ENCODE results near the gene ANKS1A. TPM values are rescaled to one million over a fixed set of nuclear protein-coding genes. Genes with fewer than 3 reads are reported as not detected.

ANKS1A gene
- total RNA-seq, 1 donor from 2014 or later = 11.5 TPM

GRCh38 chr6:35040398-35040797 is 151.3 kb downstream of the ANKS1A start:
- Histone ChIP-seq H3K4me3 (ENCODE audit: low read length in 3 of 3) (no peak overlapping the region), H3K27ac (ENCODE audit: low read depth, low read length) (no peak overlapping the region), H3K27me3 (ENCODE audit: control insufficient read depth in 3 of 3, insufficient read depth in 3 of 3, low read length in 3 of 3) (no peaks in the 10 kb centered on the region), H3K36me3 (ENCODE audit: control insufficient read depth in 3 of 3, insufficient read depth in 3 of 3, low read length in 3 of 3) (peaks cover 0 to 5% (median 2%) of the 10 kb centered on the region in 3 donors), H3K4me1 (ENCODE audit: control insufficient read depth in 3 of 3, insufficient read depth in 3 of 3, low read length in 3 of 3) (peaks cover 43 to 57% (median 44%) of the 10 kb centered on the region in 3 donors), H3K9ac (ENCODE audit: low read depth in 1 of 3, low read length in 3 of 3) (no peak overlapping the region), H3K9me3 (ENCODE audit: control insufficient read depth in 3 of 3, low read length in 3 of 3) (no peaks in the 10 kb centered on the region)

DNA sequence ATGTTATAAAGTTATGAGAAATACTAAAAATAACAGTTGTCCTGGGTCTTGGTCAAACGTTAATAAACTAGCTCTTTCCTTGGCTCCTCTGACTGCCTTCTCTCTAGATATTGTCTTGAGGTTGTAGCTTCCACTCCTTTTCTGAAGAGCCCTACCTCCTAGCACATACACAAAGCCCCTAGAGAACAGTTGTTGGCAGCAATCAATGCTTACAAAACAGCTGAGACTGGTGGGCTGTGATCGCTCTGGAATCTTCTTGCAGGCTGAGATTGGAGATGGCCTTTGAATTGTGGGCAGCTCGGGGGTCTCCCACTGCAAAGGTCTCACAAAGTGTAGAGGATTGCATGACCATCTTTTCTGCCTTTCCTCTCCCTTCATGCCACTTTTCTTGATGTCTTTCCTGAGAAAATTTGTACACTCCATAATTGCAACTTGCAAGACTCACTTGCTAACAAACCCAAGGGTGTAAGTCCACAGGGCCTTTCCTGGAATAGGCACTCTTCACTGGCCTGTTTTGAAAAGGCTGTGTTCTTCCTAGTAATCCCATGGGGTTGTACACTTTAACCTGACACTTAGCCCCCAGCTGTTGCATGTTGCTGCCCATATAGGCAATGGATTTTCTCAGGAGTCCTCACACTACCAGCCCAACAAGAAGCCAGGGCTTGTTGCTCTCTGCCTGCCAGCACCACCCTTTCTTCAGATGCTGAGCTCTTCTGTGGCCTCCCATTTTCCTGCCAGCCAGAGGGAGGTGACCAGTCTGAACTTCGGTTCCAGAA is 152.2 kb downstream of the ANKS1A start:
- Histone ChIP-seq H3K9ac (ENCODE audit: low read depth in 1 of 3, low read length in 3 of 3) (no peak overlapping the region), H3K36me3 (ENCODE audit: control insufficient read depth in 3 of 3, insufficient read depth in 3 of 3, low read length in 3 of 3) (peaks cover 0 to 5% (median 2%) of the 10 kb centered on the region in 3 donors), H3K4me1 (ENCODE audit: control insufficient read depth in 3 of 3, insufficient read depth in 3 of 3, low read length in 3 of 3) (peaks cover 38 to 57% (median 40%) of the 10 kb centered on the region in 3 donors), H3K27ac (ENCODE audit: low read depth, low read length) (no peak overlapping the region), H3K27me3 (ENCODE audit: control insufficient read depth in 3 of 3, insufficient read depth in 3 of 3, low read length in 3 of 3) (no peaks in the 10 kb centered on the region), H3K4me3 (ENCODE audit: low read length in 3 of 3) (no peak overlapping the region), H3K9me3 (ENCODE audit: control insufficient read depth in 3 of 3, low read length in 3 of 3) (no peaks in the 10 kb centered on the region)

- Histone ChIP-seq H3K4me3 (ENCODE audit: low read length in 3 of 3) (no peak overlapping the region), H3K27ac (ENCODE audit: low read depth, low read length) (no peak overlapping the region), H3K36me3 (ENCODE audit: control insufficient read depth in 3 of 3, insufficient read depth in 3 of 3, low read length in 3 of 3) (peaks cover 0 to 5% (median 2%) of the 10 kb centered on the region in 3 donors), H3K4me1 (ENCODE audit: control insufficient read depth in 3 of 3, insufficient read depth in 3 of 3, low read length in 3 of 3) (peaks cover 43 to 59% (median 47%) of the 10 kb centered on the region in 3 donors), H3K27me3 (ENCODE audit: control insufficient read depth in 3 of 3, insufficient read depth in 3 of 3, low read length in 3 of 3) (no peaks in the 10 kb centered on the region), H3K9ac (ENCODE audit: low read depth in 1 of 3, low read length in 3 of 3) (no peak overlapping the region), H3K9me3 (ENCODE audit: control insufficient read depth in 3 of 3, low read length in 3 of 3) (no peaks in the 10 kb centered on the region)
Observed at GRCh38 chr6:35042031-35042815, 153.2 kb downstream of the ANKS1A start.

DNA sequence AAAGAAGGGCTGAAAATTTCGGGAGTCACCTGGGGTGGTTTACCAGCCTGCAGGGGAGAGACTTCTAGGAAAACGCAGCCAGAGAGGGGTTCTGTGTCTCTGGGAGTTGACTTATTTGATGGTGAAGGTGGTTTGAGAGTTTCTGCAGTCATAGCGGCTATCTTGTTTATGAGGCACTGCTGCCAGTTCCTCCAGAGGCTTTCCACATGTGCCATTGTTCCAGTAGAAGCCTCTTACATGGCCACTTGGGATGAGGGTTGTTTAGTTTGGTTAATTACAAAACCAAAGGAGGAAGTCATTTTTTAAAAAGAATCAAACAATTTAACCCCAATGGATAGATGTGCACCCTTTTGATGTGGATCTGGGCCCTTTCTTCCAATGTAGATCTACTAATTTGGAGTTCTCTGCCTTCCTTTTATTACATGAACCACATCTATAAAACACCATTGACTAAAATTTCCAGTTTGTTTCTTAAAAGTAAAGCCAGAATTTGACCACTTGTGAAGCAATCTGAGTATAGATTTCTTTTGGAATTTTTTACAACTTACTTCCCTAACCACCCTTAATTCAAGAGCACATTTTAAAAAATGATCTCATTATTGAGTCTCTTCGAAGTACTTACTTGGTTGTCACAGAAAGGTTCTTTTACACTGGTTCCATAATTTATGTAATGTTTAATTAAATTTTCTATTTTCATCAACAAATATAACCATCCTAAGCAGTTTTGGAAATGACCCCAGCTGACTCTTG is 154.5 kb downstream of the ANKS1A start:
- Histone ChIP-seq H3K4me3 (ENCODE audit: low read length in 3 of 3) (no peak overlapping the region), H3K9ac (ENCODE audit: low read depth in 1 of 3, low read length in 3 of 3) (no peak overlapping the region), H3K27me3 (ENCODE audit: control insufficient read depth in 3 of 3, insufficient read depth in 3 of 3, low read length in 3 of 3) (no peaks in the 10 kb centered on the region), H3K36me3 (ENCODE audit: control insufficient read depth in 3 of 3, insufficient read depth in 3 of 3, low read length in 3 of 3) (peaks cover 0 to 5% (median 2%) of the 10 kb centered on the region in 3 donors), H3K9me3 (ENCODE audit: control insufficient read depth in 3 of 3, low read length in 3 of 3) (no peaks in the 10 kb centered on the region), H3K27ac (ENCODE audit: low read depth, low read length) (no peak overlapping the region), H3K4me1 (ENCODE audit: control insufficient read depth in 3 of 3, insufficient read depth in 3 of 3, low read length in 3 of 3) (peaks cover 53 to 66% (median 60%) of the 10 kb centered on the region in 3 donors)

DNA sequence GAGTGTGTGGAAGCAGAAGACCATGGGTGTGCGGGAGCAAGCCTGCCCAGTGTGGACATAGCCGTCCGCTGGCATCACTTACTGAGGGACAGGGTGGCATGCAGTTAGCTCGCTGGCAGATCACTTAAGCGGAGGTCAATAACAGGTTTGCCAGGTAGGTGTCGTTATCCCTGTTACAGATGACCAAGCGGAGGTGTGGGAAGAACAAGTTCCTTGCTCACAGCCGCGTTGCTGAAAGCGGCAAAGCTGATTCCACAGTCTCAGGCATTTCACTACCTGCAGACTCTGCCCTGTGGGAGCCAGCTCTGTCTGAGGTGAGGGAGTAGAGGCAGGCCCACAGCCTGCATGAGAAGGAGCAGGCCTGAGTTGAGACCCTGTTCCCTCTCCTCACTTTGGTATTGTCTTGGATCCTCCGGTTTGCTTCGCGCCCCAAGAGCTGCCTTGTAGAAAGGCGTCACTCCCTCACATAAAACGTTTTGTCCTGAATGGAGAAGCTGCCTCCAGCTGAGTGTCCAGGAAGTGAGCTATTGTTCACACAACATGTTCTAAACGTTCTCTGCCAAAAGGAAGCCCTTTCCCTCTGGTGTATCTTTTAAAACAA is 155.2 kb downstream of the ANKS1A start:
- Histone ChIP-seq H3K9me3 (ENCODE audit: control insufficient read depth in 3 of 3, low read length in 3 of 3) (no peaks in the 10 kb centered on the region), H3K4me3 (ENCODE audit: low read length in 3 of 3) (no peak overlapping the region), H3K9ac (ENCODE audit: low read depth in 1 of 3, low read length in 3 of 3) (peak overlapping the region in 2 of 3 donors; percentile 25 to 46), H3K27me3 (ENCODE audit: control insufficient read depth in 3 of 3, insufficient read depth in 3 of 3, low read length in 3 of 3) (no peaks in the 10 kb centered on the region), H3K4me1 (ENCODE audit: control insufficient read depth in 3 of 3, insufficient read depth in 3 of 3, low read length in 3 of 3) (peaks cover 60 to 73% (median 67%) of the 10 kb centered on the region in 3 donors), H3K27ac (ENCODE audit: low read depth, low read length) (peak overlapping the region; percentile 31), H3K36me3 (ENCODE audit: control insufficient read depth in 3 of 3, insufficient read depth in 3 of 3, low read length in 3 of 3) (peaks cover 0 to 5% (median 2%) of the 10 kb centered on the region in 3 donors)

DNA sequence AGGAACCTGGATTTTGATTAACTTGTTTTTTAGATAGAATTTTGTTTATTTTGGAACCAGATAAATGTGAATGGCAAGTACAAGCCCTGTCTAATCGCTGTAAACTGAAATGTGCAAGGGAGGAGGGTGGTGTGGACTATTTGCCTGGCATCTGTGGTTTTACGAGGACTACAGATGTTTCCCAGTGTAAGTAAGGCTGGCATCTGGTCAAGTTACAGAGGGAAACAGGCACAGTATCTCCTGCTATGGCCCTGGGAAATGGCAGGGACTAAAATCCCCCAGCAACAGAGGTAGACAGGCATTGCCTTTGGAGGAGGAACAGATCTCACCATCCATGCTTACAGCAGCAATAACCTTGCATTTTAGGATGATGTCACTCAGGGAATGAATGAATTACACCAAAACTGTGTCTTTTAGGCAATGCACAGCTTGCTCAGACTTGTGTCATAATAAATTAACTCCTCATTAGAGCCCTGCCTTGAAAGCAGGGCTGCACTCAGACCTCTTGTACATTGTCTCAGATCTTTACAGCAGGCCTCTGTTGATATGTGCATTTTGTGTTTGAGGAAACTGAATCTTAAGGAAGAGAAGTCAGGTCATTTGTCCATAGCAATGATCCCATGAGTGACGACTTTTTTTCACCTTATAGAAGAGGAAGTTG is 155.8 kb downstream of the ANKS1A start:
- H3K9ac ChIP-seq (ENCODE audit: low read depth in 1 of 3, low read length in 3 of 3) = peak overlapping the region in 2 of 3 donors; percentile 25 to 47
- no peak overlapping the region for H3K4me3 ChIP-seq (ENCODE audit: low read length in 3 of 3)
- H3K36me3 ChIP-seq (ENCODE audit: control insufficient read depth in 3 of 3, insufficient read depth in 3 of 3, low read length in 3 of 3) = peaks cover 0 to 5% (median 2%) of the 10 kb centered on the region in 3 donors
- H3K4me1 ChIP-seq (ENCODE audit: control insufficient read depth in 3 of 3, insufficient read depth in 3 of 3, low read length in 3 of 3) = peaks cover 66 to 79% (median 73%) of the 10 kb centered on the region in 3 donors
- H3K27ac ChIP-seq (ENCODE audit: low read depth, low read length) = peak overlapping the region; percentile 31
- no peaks in the 10 kb centered on the region for H3K9me3 ChIP-seq (ENCODE audit: control insufficient read depth in 3 of 3, low read length in 3 of 3)
- no peaks in the 10 kb centered on the region for H3K27me3 ChIP-seq (ENCODE audit: control insufficient read depth in 3 of 3, insufficient read depth in 3 of 3, low read length in 3 of 3)

DNA sequence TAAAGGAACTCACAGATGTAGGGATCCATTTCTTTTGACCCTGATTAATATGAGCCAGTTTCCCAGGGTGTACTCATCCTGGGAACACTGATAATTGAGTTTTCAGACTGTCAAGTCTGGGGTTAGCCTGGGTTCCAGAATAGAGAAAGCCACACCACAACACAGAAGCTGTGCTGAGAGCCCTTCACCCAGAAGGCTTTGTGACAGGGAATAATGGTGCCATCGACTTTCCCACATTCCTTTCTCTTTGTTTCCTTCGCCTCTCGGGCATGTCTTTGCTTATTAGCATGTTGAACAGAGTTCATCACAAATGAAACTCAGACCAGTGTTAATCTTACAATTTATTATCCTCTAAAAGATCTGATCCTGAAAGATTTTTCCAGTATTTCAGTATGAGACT is 157.0 kb downstream of the ANKS1A start:
- no peak overlapping the region for H3K9ac ChIP-seq (ENCODE audit: low read depth in 1 of 3, low read length in 3 of 3)
- H3K9me3 ChIP-seq (ENCODE audit: control insufficient read depth in 3 of 3, low read length in 3 of 3) = no peaks in the 10 kb centered on the region
- peaks cover 61 to 82% (median 70%) of the 10 kb centered on the region in 3 donors for H3K4me1 ChIP-seq (ENCODE audit: control insufficient read depth in 3 of 3, insufficient read depth in 3 of 3, low read length in 3 of 3)
- H3K27ac ChIP-seq (ENCODE audit: low read depth, low read length) = no peak overlapping the region
- H3K4me3 ChIP-seq (ENCODE audit: low read length in 3 of 3) = no peak overlapping the region
- H3K36me3 ChIP-seq (ENCODE audit: control insufficient read depth in 3 of 3, insufficient read depth in 3 of 3, low read length in 3 of 3) = peaks cover 0 to 5% (median 2%) of the 10 kb centered on the region in 3 donors
- no peaks in the 10 kb centered on the region for H3K27me3 ChIP-seq (ENCODE audit: control insufficient read depth in 3 of 3, insufficient read depth in 3 of 3, low read length in 3 of 3)

DNA sequence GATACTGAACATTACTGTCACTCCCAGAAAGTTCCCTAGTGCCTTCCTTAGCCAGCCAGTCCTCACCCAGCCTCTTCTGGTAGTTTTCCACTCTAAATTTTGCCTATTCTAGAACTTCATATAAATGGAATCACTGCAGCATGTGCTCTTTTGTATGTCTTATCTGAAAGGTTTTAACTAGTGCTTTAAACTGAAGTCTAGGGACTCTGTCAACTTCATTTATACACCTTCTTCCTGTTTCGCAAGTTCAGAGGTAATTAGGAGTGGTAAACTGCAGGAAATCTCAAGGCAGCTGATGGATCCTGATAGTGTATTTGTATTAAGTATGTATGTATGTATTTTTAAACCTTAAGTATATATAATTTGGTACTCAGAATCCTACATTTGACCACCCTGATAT is 157.8 kb downstream of the ANKS1A start:
- peaks cover 55 to 75% (median 64%) of the 10 kb centered on the region in 3 donors for H3K4me1 ChIP-seq (ENCODE audit: control insufficient read depth in 3 of 3, insufficient read depth in 3 of 3, low read length in 3 of 3)
- no peaks in the 10 kb centered on the region for H3K27me3 ChIP-seq (ENCODE audit: control insufficient read depth in 3 of 3, insufficient read depth in 3 of 3, low read length in 3 of 3)
- H3K4me3 ChIP-seq (ENCODE audit: low read length in 3 of 3) = no peak overlapping the region
- no peaks in the 10 kb centered on the region for H3K9me3 ChIP-seq (ENCODE audit: control insufficient read depth in 3 of 3, low read length in 3 of 3)
- H3K36me3 ChIP-seq (ENCODE audit: control insufficient read depth in 3 of 3, insufficient read depth in 3 of 3, low read length in 3 of 3) = peaks cover 0 to 5% (median 2%) of the 10 kb centered on the region in 3 donors
- peak overlapping the region in 1 of 3 donors; percentile 4 for H3K9ac ChIP-seq (ENCODE audit: low read depth in 1 of 3, low read length in 3 of 3)
- peak overlapping the region; percentile 67 for H3K27ac ChIP-seq (ENCODE audit: low read depth, low read length)

All from skeletal muscle tissue (tissue), 4 donors.